Measurements from ENCODE around the gene FAM234B. TPM values are rescaled to one million over a fixed set of nuclear protein-coding genes. Genes with fewer than 3 reads are reported as not detected.

FAM234B gene
- total RNA-seq, 4 donors from 2014 or later, result 0.60 to 2.6 (median 1.8) TPM

DNA sequence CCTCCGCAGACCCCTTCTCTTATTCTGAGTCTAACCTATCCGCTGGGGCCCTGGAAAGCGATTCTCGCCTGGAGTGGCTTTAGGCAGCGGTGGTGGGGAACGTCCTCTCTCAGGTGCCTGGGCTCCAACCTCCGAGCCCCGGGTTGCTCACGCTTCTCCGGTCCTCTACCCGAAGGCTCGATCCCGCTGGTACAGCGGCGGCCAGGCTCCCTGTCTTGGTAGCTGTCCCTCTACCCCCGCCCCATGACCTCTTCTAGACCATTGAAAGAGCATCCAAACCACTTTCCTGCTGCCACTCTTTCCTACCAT is 43.6 kb upstream of the FAM234B start:
- Histone ChIP-seq H3K4me3 (peak overlapping the region; percentile 37 to 67 (median 54)), H3K4me1 (peaks cover 0 to 36% (median 21%) of the 10 kb centered on the region in 4 donors), H3K27me3 (no peaks in the 10 kb centered on the region), H3K36me3 (no peaks in the 10 kb centered on the region), H3K27ac (peak overlapping the region; percentile 90 to 95 (median 94)), H3K9me3 (no peaks in the 10 kb centered on the region)
- no peak for DNase-seq
- intact Hi-C loops (cut with DNase I; ENCODE audit: low total_unique reads) (no loop called here), in situ Hi-C loops (cut with MboI; ENCODE audit: low pct_ligation_motif_present in 1 of 4, low pct_unique_long_range_greater_than_20kb in 1 of 4, low sequenced_read_pairs in 3 of 4) (loop anchor here in 1 of 4 donors (10.0 kb wide), 1 partner anchor 94 kb away; no protein-coding TSS in a partner anchor)
- TF ChIP-seq, protein P1, sequence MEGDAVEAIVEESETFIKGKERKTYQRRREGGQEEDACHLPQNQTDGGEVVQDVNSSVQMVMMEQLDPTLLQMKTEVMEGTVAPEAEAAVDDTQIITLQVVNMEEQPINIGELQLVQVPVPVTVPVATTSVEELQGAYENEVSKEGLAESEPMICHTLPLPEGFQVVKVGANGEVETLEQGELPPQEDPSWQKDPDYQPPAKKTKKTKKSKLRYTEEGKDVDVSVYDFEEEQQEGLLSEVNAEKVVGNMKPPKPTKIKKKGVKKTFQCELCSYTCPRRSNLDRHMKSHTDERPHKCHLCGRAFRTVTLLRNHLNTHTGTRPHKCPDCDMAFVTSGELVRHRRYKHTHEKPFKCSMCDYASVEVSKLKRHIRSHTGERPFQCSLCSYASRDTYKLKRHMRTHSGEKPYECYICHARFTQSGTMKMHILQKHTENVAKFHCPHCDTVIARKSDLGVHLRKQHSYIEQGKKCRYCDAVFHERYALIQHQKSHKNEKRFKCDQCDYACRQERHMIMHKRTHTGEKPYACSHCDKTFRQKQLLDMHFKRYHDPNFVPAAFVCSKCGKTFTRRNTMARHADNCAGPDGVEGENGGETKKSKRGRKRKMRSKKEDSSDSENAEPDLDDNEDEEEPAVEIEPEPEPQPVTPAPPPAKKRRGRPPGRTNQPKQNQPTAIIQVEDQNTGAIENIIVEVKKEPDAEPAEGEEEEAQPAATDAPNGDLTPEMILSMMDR (IDR thresholded peaks at IDR 0.05), result no peak
- no peak for TF ChIP-seq POLR2A (IDR thresholded peaks at IDR 0.05)
- 0% methylated on average over 15 of the region's 16 CpGs; no CpG with 5 or more reads in 1 of the 2 donors for WGBS, 2 donors (ENCODE audit: low coverage in 1 of 2)

DNA sequence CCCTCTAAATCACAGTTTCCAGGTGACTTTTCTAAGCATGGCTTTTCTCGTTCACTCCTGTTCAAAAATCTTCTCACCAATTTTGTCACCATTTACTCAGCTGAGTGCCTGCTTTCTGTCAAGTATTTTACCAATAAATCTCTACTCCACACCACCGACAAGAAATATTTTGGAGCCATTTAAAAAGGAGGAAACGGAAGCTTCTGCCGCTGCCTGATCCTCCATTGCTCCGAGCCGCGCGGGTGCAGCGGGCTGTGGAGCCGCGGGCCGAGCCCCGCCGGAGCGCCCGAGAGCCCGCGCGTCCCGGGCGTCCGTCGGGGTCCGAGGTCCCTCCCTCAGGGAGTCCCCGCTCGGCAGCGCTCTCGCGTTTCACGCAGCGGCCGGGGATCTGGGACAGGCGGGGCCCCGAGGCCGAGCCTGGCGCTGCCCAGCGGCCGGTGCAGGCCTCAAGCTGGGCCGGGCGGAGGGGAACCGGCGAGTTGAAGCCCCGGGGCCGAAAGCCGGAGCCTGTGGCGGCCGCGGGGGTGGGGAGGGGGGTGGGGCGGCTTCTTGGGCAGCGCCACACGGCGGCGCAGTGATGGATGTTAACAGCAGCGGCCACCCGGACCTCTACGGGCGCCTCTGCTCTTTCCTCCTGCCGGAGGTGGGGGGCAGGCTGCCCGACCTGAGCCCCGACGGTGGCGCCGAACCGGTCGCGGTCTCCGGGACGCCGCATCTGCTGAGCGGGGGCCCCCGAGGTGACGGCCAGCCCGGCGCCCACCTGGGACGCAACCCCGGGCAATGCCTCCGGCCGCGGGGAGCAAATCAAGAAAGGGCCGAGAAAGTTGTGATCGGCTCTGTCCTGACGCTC is 43.0 kb upstream of the FAM234B start:
- H3K4me1 ChIP-seq, result peaks cover 0 to 36% (median 21%) of the 10 kb centered on the region in 4 donors
- no peaks in the 10 kb centered on the region for H3K27me3 ChIP-seq
- H3K27ac ChIP-seq, result peak overlapping the region; percentile 90 to 95 (median 94)
- H3K4me3 ChIP-seq, result peak overlapping the region; percentile 37 to 67 (median 54)
- TF ChIP-seq, protein P1 (IDR thresholded peaks at IDR 0.05), result peak in 4 of 5 experiments; percentile 15 to 40 (median 34)
- TF ChIP-seq EP300 (IDR thresholded peaks at IDR 0.05; ENCODE audit: low read depth), result no peak
- H3K36me3 ChIP-seq, result no peaks in the 10 kb centered on the region
- no peaks in the 10 kb centered on the region for H3K9me3 ChIP-seq
- intact Hi-C loops (cut with DNase I; ENCODE audit: low total_unique reads) (no loop called here), in situ Hi-C loops (cut with MboI; ENCODE audit: low pct_ligation_motif_present in 1 of 4, low pct_unique_long_range_greater_than_20kb in 1 of 4, low sequenced_read_pairs in 3 of 4) (loop anchor here in 1 of 4 donors (10.0 kb wide), 1 partner anchor 94 kb away; no protein-coding TSS in a partner anchor)
- DNase-seq, result peak; percentile 46
- 0% methylated on average over 3 to 47 of the region's 82 CpGs for WGBS, 2 donors (ENCODE audit: low coverage in 1 of 2)

DNA sequence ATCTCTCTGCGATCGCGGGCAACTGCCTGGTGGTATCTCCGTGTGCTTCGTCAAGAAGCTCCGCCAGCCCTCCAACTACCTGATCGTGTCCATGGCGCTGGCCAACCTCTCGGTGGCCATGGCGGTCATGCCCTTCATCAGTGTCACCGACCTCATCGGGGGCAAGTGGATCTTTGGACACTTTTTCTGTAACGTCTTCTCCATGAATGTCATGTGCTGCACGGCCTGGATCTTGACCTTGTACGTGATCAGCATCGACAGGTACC is 42.5 kb upstream of the FAM234B start:
- Histone ChIP-seq H3K27ac (peak overlapping the region; percentile 90 to 95 (median 94)), H3K4me1 (peaks cover 0 to 36% (median 21%) of the 10 kb centered on the region in 4 donors), H3K4me3 (peak overlapping the region in 3 of 4 donors; percentile 48 to 67 (median 59)), H3K27me3 (no peaks in the 10 kb centered on the region), H3K36me3 (no peaks in the 10 kb centered on the region), H3K9me3 (no peaks in the 10 kb centered on the region)
- no peak for DNase-seq
- in situ Hi-C loops (cut with MboI; ENCODE audit: low pct_ligation_motif_present in 1 of 4, low pct_unique_long_range_greater_than_20kb in 1 of 4, low sequenced_read_pairs in 3 of 4), result loop anchor here in 1 of 4 donors (10.0 kb wide), 1 partner anchor 93 kb away; no protein-coding TSS in a partner anchor
- TF ChIP-seq, protein P1 (IDR thresholded peaks at IDR 0.05), result no peak
- TF ChIP-seq POLR2AphosphoS5 (IDR thresholded peaks at IDR 0.05) (no peak), POLR2A (IDR thresholded peaks at IDR 0.05) (no peak), EP300 (IDR thresholded peaks at IDR 0.05; ENCODE audit: low read depth) (no peak)
- intact Hi-C loops (cut with DNase I; ENCODE audit: low total_unique reads), result no loop called here
- WGBS, 2 donors (ENCODE audit: low coverage in 1 of 2), result 68 to 92% methylated on average over 5 to 16 of the region's 16 CpGs

DNA sequence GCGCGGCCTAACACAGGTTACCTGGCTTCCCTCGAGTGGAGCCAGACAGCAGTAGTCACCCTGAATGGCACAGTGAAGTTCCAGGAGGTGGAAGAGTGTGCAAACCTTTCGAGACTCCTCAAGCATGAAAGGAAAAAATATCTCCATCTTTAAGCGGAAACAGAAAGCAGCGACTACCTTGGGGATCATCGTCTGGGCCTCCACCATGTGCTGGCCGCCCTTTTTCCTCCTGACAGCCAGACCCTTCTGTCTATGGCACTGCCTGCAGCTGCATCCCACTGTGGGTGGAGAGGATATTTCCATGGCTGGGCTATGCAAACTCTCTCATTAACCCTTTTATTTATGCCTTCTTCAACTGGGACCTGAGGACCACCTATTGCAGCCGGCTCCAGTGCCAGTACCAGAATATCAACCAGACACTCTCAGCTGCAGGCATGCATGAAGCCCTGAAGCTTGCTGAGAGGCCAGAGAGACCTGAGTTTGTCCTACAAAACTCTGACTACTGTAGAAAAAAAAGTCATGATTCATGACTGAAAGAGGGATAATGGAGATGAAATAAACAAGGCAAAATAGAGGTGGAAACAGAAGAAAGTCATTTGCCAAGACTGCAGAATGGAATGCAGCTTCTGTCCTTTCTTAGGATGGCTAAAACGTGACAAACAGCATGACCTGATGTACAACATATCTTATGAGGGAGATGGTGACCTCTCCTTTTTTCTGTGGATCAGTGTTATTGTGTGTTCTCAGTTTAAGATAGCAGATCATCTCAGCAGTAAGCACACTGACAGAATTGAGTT is 41.7 kb upstream of the FAM234B start:
- Histone ChIP-seq H3K4me3 (no peak overlapping the region), H3K27ac (no peak overlapping the region), H3K36me3 (no peaks in the 10 kb centered on the region), H3K27me3 (no peaks in the 10 kb centered on the region), H3K4me1 (peaks cover 0 to 31% (median 21%) of the 10 kb centered on the region in 4 donors), H3K9me3 (no peaks in the 10 kb centered on the region)
- no peak for DNase-seq
- in situ Hi-C loops (cut with MboI; ENCODE audit: low pct_ligation_motif_present in 1 of 4, low pct_unique_long_range_greater_than_20kb in 1 of 4, low sequenced_read_pairs in 3 of 4) (loop anchor here in 1 of 4 donors (10.0 kb wide), 1 partner anchor 92 kb away; no protein-coding TSS in a partner anchor), intact Hi-C loops (cut with DNase I; ENCODE audit: low total_unique reads) (no loop called here)
- TF ChIP-seq POLR2AphosphoS5 (IDR thresholded peaks at IDR 0.05) (no peak), EP300 (IDR thresholded peaks at IDR 0.05; ENCODE audit: low read depth) (no peak), POLR2A (IDR thresholded peaks at IDR 0.05) (no peak)
- TF ChIP-seq, protein P1 (IDR thresholded peaks at IDR 0.05), result no peak
- WGBS, 2 donors (ENCODE audit: low coverage in 1 of 2), result 94 to 99% methylated on average over 9 to 10 of the region's 10 CpGs
